Ishikawa (cell line): Measurements from ENCODE around the gene LSM5.

ENCODE experiments used
- CEBPB ChIP-seq: IDR thresholded peaks from 2 replicates; pipeline ENCODE4 v1.6.1; 2012
- CREB1 ChIP-seq: IDR thresholded peaks from 2 replicates; pipeline ENCODE4 v1.6.1; 2012; ENCODE audit warnings: low read depth
- EGR1 ChIP-seq: IDR thresholded peaks from 2 replicates; pipeline ENCODE4 v1.6.1; 2012
- EP300 ChIP-seq: IDR thresholded peaks from 2 replicates; pipeline ENCODE4 v1.6.1; 2012; ENCODE audit warnings: borderline replicate concordance
- FOXM1 ChIP-seq: IDR thresholded peaks from 2 replicates; pipeline ENCODE4 v1.6.1; 2012; ENCODE audit warnings: low read depth, borderline replicate concordance
- MAX ChIP-seq: IDR thresholded peaks from 2 replicates; pipeline ENCODE4 v1.6.1; 2012
- NFIC ChIP-seq: IDR thresholded peaks from 2 replicates; pipeline ENCODE4 v1.6.1; 2012
- RAD21 ChIP-seq: IDR thresholded peaks from 2 replicates; pipeline ENCODE4 v1.6.1; 2012; ENCODE audit warnings: low read depth
- REST ChIP-seq: IDR thresholded peaks from 2 replicates; pipeline ENCODE4 v1.6.1; 2012; ENCODE audit warnings: low read depth, mild to moderate bottlenecking
- TAF1 ChIP-seq: IDR thresholded peaks from 2 replicates; pipeline ENCODE4 v1.6.1; 2012; ENCODE audit warnings: low read depth, mild to moderate bottlenecking
- TCF12 ChIP-seq: IDR thresholded peaks from 2 replicates; pipeline ENCODE4 v1.6.1; 2012; ENCODE audit warnings: low read depth
- TEAD4 ChIP-seq: IDR thresholded peaks from 2 replicates; pipeline ENCODE4 v1.6.1; 2012
- USF1 ChIP-seq: IDR thresholded peaks from 2 replicates; pipeline ENCODE4 v1.6.1; 2012
- YY1 ChIP-seq: IDR thresholded peaks from 2 replicates; pipeline ENCODE4 v1.6.1; 2012; ENCODE audit warnings: low read depth
- ZBTB7A ChIP-seq: IDR thresholded peaks from 2 replicates; pipeline ENCODE4 v1.6.1; 2012; ENCODE audit warnings: low read depth

The LSM5 gene

GRCh38 chr7:32481176-32481575 is 9.0 kb downstream of the LSM5 start:
- TF ChIP-seq EP300 (no peak), TAF1 (no peak), TCF12 (no peak), TEAD4 (no peak), EGR1 (no peak), REST (no peak), RAD21 (no peak), MAX (no peak), YY1 (no peak), NFIC (no peak)

GRCh38 chr7:32479574-32480200 is 10.5 kb downstream of the LSM5 start:
- TF ChIP-seq RAD21 (peak; percentile 94), CREB1 (no peak)

- TF ChIP-seq REST (no peak), EP300 (no peak), TCF12 (no peak), CEBPB (no peak), EGR1 (no peak), ZBTB7A (no peak), TEAD4 (no peak), USF1 (no peak), RAD21 (no peak), MAX (no peak), YY1 (no peak), CREB1 (no peak), TAF1 (no peak), NFIC (no peak), FOXM1 (no peak)
Measured at GRCh38 chr7:32477649-32477980, 12.6 kb downstream of the LSM5 start.

GRCh38 chr7:32476816-32477648 is 13.1 kb downstream of the LSM5 start:
- TF ChIP-seq REST: no peak
- TF ChIP-seq TCF12: 0 out of 2 replicates have a peak, but pooled peaks have one; percentile 34

GRCh38 chr7:32474008-32474407 is 16.2 kb downstream of the LSM5 start:
- TF ChIP-seq NFIC (no peak), CEBPB (no peak), FOXM1 (no peak), TCF12 (no peak), EGR1 (no peak), ZBTB7A (no peak), TAF1 (no peak), CREB1 (no peak), TEAD4 (no peak), RAD21 (no peak), MAX (no peak), REST (no peak), EP300 (no peak), USF1 (no peak), YY1 (no peak)
